WTC11 (cell line): ENCODE results near the gene PSMG4.

ENCODE experiments used
- ATF1 ChIP-seq: sonication (generic); formaldehyde crosslinking; IDR thresholded peaks from 2 replicates; pipeline ENCODE4 v1.8.1; 2023; ENCODE audit warnings: mild to moderate bottlenecking, moderate library complexity, missing genetic modification reagents
- ESRRA ChIP-seq: sonication (generic); formaldehyde crosslinking; IDR thresholded peaks from 2 replicates; pipeline ENCODE4 v1.8.1; 2022; ENCODE audit warnings: mild to moderate bottlenecking, missing genetic modification reagents, borderline replicate concordance
- JUN ChIP-seq: sonication (generic); formaldehyde crosslinking; IDR thresholded peaks from 2 replicates; pipeline ENCODE4 v1.8.0; 2023; ENCODE audit warnings: mild to moderate bottlenecking, missing genetic modification reagents
- KAT7 ChIP-seq: sonication (generic); formaldehyde crosslinking; IDR thresholded peaks from 2 replicates; pipeline ENCODE4 v1.8.1; 2023; ENCODE audit warnings: missing genetic modification reagents, mild to moderate bottlenecking, borderline replicate concordance
- NFYB ChIP-seq: sonication (generic); formaldehyde crosslinking; conservative IDR thresholded peaks from 2 replicates; pipeline ENCODE4 v1.8.0; 2022; ENCODE audit warnings: low read depth, missing genetic modification reagents
- NR2C2 ChIP-seq: sonication (generic); formaldehyde crosslinking; IDR thresholded peaks from 2 replicates; pipeline ENCODE4 v1.8.0; 2022; ENCODE audit warnings: mild to moderate bottlenecking, missing genetic modification reagents
- TCF7 ChIP-seq: sonication (generic); formaldehyde crosslinking; IDR thresholded peaks from 2 replicates; pipeline ENCODE4 v1.8.0; 2022; ENCODE audit warnings: mild to moderate bottlenecking, low read depth, missing genetic modification reagents, moderate library complexity
- TF ChIP-seq, protein P1 (sequence below): sonication (generic); formaldehyde crosslinking; IDR thresholded peaks from 2 replicates; pipeline ENCODE4 v1.8.1; 2023; ENCODE audit warnings: mild to moderate bottlenecking, moderate library complexity, missing genetic modification reagents
- TF ChIP-seq, protein P2 (sequence below): fragments of 200-600 bp; IDR thresholded peaks from 2 replicates; pipeline ENCODE4 v1.8.0; 2022; ENCODE audit warnings: antibody characterized with exemption
- TF ChIP-seq, protein P3 (sequence below): sonication (generic); formaldehyde crosslinking; IDR thresholded peaks from 2 replicates; pipeline ENCODE4 v1.8.1; 2022; ENCODE audit warnings: mild to moderate bottlenecking, missing genetic modification reagents, moderate library complexity, borderline replicate concordance
- TF ChIP-seq, protein P4 (sequence below): sonication (generic); formaldehyde crosslinking; conservative IDR thresholded peaks from 2 replicates; pipeline ENCODE4 v1.8.1; 2023; ENCODE audit warnings: mild to moderate bottlenecking, low read depth, missing genetic modification reagents, moderate library complexity
- TF ChIP-seq, protein P5 (sequence below): sonication (generic); formaldehyde crosslinking; IDR thresholded peaks from 2 replicates; pipeline ENCODE4 v1.8.1; 2022; ENCODE audit warnings: low read depth, mild to moderate bottlenecking, moderate library complexity, missing genetic modification reagents, borderline replicate concordance

DNA sequence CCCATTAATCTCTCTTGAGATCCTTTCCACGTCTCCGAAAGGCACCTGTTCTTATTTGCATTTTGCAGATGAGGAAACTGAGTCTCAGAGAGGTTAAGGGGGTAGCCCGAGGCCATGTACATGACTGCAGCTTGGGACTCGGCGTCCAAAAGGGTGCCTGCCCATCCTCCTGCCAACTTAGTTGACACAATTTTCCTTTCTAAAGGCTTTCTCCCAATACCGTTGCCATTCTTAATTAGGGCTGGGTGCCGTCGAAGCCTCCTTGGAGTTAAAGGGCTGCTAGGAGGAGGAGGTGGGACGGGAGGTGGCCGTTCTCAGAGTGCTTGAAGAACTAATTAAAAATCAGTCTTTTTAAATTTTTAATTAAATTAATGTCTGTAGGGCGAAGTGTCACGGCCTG lies 546 bp upstream of the PSMG4 start:
- TF ChIP-seq, protein P1, sequence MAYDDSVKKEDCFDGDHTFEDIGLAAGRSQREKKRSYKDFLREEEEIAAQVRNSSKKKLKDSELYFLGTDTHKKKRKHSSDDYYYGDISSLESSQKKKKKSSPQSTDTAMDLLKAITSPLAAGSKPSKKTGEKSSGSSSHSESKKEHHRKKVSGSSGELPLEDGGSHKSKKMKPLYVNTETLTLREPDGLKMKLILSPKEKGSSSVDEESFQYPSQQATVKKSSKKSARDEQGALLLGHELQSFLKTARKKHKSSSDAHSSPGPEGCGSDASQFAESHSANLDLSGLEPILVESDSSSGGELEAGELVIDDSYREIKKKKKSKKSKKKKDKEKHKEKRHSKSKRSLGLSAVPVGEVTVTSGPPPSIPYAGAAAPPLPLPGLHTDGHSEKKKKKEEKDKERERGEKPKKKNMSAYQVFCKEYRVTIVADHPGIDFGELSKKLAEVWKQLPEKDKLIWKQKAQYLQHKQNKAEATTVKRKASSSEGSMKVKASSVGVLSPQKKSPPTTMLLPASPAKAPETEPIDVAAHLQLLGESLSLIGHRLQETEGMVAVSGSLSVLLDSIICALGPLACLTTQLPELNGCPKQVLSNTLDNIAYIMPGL = no peak
- TF ChIP-seq, protein P2, sequence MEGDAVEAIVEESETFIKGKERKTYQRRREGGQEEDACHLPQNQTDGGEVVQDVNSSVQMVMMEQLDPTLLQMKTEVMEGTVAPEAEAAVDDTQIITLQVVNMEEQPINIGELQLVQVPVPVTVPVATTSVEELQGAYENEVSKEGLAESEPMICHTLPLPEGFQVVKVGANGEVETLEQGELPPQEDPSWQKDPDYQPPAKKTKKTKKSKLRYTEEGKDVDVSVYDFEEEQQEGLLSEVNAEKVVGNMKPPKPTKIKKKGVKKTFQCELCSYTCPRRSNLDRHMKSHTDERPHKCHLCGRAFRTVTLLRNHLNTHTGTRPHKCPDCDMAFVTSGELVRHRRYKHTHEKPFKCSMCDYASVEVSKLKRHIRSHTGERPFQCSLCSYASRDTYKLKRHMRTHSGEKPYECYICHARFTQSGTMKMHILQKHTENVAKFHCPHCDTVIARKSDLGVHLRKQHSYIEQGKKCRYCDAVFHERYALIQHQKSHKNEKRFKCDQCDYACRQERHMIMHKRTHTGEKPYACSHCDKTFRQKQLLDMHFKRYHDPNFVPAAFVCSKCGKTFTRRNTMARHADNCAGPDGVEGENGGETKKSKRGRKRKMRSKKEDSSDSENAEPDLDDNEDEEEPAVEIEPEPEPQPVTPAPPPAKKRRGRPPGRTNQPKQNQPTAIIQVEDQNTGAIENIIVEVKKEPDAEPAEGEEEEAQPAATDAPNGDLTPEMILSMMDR = no peak
- TF ChIP-seq TCF7 (no peak), NR2C2 (CRISPR knock-in tag) (no peak), ATF1 (no peak), NFYB (CRISPR knock-in tag) (no peak), JUN (CRISPR knock-in tag) (no peak), KAT7 (CRISPR knock-in tag) (no peak), ESRRA (CRISPR knock-in tag) (no peak)
- TF ChIP-seq, protein P3, sequence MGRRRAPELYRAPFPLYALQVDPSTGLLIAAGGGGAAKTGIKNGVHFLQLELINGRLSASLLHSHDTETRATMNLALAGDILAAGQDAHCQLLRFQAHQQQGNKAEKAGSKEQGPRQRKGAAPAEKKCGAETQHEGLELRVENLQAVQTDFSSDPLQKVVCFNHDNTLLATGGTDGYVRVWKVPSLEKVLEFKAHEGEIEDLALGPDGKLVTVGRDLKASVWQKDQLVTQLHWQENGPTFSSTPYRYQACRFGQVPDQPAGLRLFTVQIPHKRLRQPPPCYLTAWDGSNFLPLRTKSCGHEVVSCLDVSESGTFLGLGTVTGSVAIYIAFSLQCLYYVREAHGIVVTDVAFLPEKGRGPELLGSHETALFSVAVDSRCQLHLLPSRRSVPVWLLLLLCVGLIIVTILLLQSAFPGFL (CRISPR knock-in tag) = no peak
- TF ChIP-seq, protein P4, sequence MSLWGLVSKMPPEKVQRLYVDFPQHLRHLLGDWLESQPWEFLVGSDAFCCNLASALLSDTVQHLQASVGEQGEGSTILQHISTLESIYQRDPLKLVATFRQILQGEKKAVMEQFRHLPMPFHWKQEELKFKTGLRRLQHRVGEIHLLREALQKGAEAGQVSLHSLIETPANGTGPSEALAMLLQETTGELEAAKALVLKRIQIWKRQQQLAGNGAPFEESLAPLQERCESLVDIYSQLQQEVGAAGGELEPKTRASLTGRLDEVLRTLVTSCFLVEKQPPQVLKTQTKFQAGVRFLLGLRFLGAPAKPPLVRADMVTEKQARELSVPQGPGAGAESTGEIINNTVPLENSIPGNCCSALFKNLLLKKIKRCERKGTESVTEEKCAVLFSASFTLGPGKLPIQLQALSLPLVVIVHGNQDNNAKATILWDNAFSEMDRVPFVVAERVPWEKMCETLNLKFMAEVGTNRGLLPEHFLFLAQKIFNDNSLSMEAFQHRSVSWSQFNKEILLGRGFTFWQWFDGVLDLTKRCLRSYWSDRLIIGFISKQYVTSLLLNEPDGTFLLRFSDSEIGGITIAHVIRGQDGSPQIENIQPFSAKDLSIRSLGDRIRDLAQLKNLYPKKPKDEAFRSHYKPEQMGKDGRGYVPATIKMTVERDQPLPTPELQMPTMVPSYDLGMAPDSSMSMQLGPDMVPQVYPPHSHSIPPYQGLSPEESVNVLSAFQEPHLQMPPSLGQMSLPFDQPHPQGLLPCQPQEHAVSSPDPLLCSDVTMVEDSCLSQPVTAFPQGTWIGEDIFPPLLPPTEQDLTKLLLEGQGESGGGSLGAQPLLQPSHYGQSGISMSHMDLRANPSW (CRISPR knock-in tag) = no peak
- TF ChIP-seq, protein P5, sequence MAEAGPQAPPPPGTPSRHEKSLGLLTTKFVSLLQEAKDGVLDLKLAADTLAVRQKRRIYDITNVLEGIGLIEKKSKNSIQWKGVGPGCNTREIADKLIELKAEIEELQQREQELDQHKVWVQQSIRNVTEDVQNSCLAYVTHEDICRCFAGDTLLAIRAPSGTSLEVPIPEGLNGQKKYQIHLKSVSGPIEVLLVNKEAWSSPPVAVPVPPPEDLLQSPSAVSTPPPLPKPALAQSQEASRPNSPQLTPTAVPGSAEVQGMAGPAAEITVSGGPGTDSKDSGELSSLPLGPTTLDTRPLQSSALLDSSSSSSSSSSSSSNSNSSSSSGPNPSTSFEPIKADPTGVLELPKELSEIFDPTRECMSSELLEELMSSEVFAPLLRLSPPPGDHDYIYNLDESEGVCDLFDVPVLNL = no peak
